ENCODE results near the gene KDM2B.

The KDM2B gene

GRCh38 chr12:121453629-121454028 lies 127.2 kb downstream of the KDM2B start:
- no peak for DNase-seq

- DNase-seq: no peak
These were observed 127.8 kb downstream of the KDM2B start for GRCh38 chr12:121452985-121453360.

GRCh38 chr12:121452340-121452984 lies 128.4 kb downstream of the KDM2B start:
- no peak for DNase-seq

GRCh38 chr12:121451961-121452339 lies 128.9 kb downstream of the KDM2B start:
- DNase-seq: no peak

GRCh38 chr12:121448771-121449315 lies 132.0 kb downstream of the KDM2B start:
- no peak for DNase-seq

GRCh38 chr12:121446750-121447149 lies 134.1 kb downstream of the KDM2B start:
- DNase-seq: no peak

- no peak for DNase-seq
These were observed 136.0 kb downstream of the KDM2B start for GRCh38 chr12:121444842-121445202.

- DNase-seq: no peak
These were observed 136.6 kb downstream of the KDM2B start for GRCh38 chr12:121443911-121444841.

- DNase-seq: peak; percentile 50 to 56
These were observed 137.5 kb downstream of the KDM2B start for GRCh38 chr12:121443193-121443870.

- DNase-seq: no peak
These were observed 138.5 kb downstream of the KDM2B start for GRCh38 chr12:121442028-121442948.

GRCh38 chr12:121441555-121441954 lies 139.3 kb downstream of the KDM2B start:
- peak in 1 of 2 experiments; percentile 17 for DNase-seq

GRCh38 chr12:121440768-121441167 lies 140.1 kb downstream of the KDM2B start:
- DNase-seq: no peak

GRCh38 chr12:121439715-121440114 lies 141.1 kb downstream of the KDM2B start:
- no peak for DNase-seq

GRCh38 chr12:121438905-121439304 lies 141.9 kb downstream of the KDM2B start:
- no peak for DNase-seq

GRCh38 chr12:121436706-121437105 lies 144.1 kb downstream of the KDM2B start:
- DNase-seq: no peak

GRCh38 chr12:121432740-121433480 lies 147.9 kb downstream of the KDM2B start:
- DNase-seq: peak; percentile 19 to 48

- no peak for DNase-seq
These were observed 149.9 kb downstream of the KDM2B start for GRCh38 chr12:121430833-121431415.

GRCh38 chr12:121428883-121429282 lies 151.9 kb downstream of the KDM2B start:
- no peak for DNase-seq

GRCh38 chr12:121427556-121428050 lies 153.2 kb downstream of the KDM2B start:
- peak; percentile 30 to 50 for DNase-seq

- DNase-seq: no peak
These were observed 156.2 kb downstream of the KDM2B start for GRCh38 chr12:121424624-121424975.
